Gastrocnemius medialis (tissue), 4 donors: ENCODE results near the gene RYR1.

Source experiments
- CTCF ChIP-seq, 5 experiments: fragments of 450-650 bp in 3 of 5; fragments of 200-600 bp in 2 of 5; sonication (generic) in 2 of 5; IDR thresholded peaks in 4 of 5; conservative IDR thresholded peaks in 1 of 5; 1 replicate in 4 of 5; 2 replicates in 1 of 5; pipeline ENCODE4 v1.5.1; 2016 to 2019; ENCODE audit warnings: antibody characterized with exemption in 5 of 5, mild to moderate bottlenecking in 3 of 5, moderate library complexity in 3 of 5
- POLR2A ChIP-seq, 2 donors: fragments of 450-650 bp; IDR thresholded peaks; one replicate each; pipeline ENCODE4 v1.6.1; 2017; ENCODE audit warnings: antibody characterized with exemption in 2 of 2, mild to moderate bottlenecking in 2 of 2, moderate library complexity in 2 of 2

GRCh38 chr19:38615007-38615581 lies 181.6 kb downstream of the RYR1 start:
- TF ChIP-seq POLR2A (IDR thresholded peaks at IDR 0.05) (no peak), CTCF (IDR thresholded peaks at IDR 0.05 in 4 of 5, conservative IDR thresholded peaks at IDR 0.05 in 1 of 5) (no peak)
